ENCODE results near the gene AGBL4. TPM values are rescaled to one million over a fixed set of nuclear protein-coding genes. Genes with fewer than 3 reads are reported as not detected.

AGBL4 gene
- total RNA-seq, 1 donor from 2014 or later = 2.1 TPM

DNA sequence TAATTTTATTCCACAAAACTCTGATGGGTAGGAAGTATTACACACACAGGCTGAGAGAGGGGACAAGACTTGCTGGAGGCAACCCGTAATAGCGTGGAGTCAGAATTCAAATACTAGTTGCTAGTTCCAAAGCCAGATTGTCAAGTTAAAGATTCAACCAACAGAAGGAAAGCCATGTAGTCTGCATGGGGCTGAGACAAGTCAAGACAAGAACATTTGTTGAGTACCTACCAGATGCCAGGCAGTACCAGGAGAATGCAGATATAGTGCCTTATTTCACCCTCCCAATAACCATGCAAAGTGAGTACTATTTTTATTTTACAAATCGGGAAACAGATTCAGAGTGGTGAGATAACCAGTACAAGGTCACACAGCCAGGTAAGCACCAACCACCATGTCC lies 1441.3 kb downstream of the AGBL4 start:
- intact Hi-C loops (cut with DNase I) = no loop called here
- no peak for ATAC-seq
- TF ChIP-seq, protein P1, sequence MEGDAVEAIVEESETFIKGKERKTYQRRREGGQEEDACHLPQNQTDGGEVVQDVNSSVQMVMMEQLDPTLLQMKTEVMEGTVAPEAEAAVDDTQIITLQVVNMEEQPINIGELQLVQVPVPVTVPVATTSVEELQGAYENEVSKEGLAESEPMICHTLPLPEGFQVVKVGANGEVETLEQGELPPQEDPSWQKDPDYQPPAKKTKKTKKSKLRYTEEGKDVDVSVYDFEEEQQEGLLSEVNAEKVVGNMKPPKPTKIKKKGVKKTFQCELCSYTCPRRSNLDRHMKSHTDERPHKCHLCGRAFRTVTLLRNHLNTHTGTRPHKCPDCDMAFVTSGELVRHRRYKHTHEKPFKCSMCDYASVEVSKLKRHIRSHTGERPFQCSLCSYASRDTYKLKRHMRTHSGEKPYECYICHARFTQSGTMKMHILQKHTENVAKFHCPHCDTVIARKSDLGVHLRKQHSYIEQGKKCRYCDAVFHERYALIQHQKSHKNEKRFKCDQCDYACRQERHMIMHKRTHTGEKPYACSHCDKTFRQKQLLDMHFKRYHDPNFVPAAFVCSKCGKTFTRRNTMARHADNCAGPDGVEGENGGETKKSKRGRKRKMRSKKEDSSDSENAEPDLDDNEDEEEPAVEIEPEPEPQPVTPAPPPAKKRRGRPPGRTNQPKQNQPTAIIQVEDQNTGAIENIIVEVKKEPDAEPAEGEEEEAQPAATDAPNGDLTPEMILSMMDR (IDR thresholded peaks at IDR 0.05) = no peak
- Histone ChIP-seq H3K27ac (no peak overlapping the region), H3K4me1 (no peaks in the 10 kb centered on the region), H3K27me3 (ENCODE audit: low read depth) (no peaks in the 10 kb centered on the region), H3K4me3 (no peak overlapping the region), H3K36me3 (no peaks in the 10 kb centered on the region), H3K9me3 (no peaks in the 10 kb centered on the region)
- no peak for DNase-seq

DNA sequence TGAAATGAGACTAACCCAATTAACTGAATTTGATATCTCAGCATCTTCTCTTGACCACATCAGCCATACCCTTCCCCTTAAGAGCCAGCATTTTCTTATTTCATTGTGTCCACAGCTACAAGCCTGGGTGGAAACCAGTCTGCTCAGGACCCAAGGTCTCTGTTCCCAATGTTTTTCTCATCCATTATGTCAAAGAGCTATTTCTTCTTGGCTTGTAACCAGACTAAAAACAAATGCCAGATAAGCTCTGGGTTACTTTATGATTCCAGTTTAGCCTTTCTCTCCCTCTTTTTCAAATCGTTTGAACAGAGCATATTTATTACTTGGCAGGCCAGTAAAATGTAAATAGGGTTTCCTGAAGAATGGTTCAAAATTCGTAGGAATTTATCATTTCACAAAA lies 1442.5 kb downstream of the AGBL4 start:
- H3K27ac ChIP-seq = no peak overlapping the region
- no peaks in the 10 kb centered on the region for H3K27me3 ChIP-seq (ENCODE audit: low read depth)
- no peaks in the 10 kb centered on the region for H3K36me3 ChIP-seq
- intact Hi-C loops (cut with DNase I) = no loop called here
- DNase-seq = no peak
- no peak for ATAC-seq
- H3K4me1 ChIP-seq = no peaks in the 10 kb centered on the region
- no peaks in the 10 kb centered on the region for H3K9me3 ChIP-seq
- TF ChIP-seq, protein P1 (IDR thresholded peaks at IDR 0.05) = no peak
- no peak overlapping the region for H3K4me3 ChIP-seq

DNA sequence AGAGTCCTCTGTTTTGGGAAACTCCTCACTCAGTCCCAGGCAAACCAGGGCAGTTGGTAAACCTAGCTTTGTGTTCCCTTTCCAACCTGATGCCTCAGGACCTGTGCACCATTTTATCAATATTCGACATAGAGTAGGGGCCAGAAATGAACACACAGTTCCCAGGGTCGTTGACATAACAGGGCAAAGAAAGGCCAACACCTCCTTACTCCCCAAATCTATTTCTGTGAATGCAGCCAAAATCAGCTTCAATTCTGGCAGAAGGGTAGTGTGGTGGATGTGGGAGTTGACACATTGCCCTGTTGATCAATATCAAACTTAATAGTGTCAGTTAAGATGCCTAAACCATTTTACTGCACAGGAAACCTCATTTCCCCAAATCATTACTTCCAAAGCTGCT lies 1447.2 kb downstream of the AGBL4 start:
- no peak overlapping the region for H3K27ac ChIP-seq
- TF ChIP-seq, protein P1 (IDR thresholded peaks at IDR 0.05) = no peak
- peaks cover 14% of the 10 kb centered on the region for H3K4me1 ChIP-seq
- intact Hi-C loops (cut with DNase I) = no loop called here
- H3K4me3 ChIP-seq = no peak overlapping the region
- H3K9me3 ChIP-seq = no peaks in the 10 kb centered on the region
- H3K36me3 ChIP-seq = no peaks in the 10 kb centered on the region
- no peaks in the 10 kb centered on the region for H3K27me3 ChIP-seq (ENCODE audit: low read depth)
- ATAC-seq (no peak), DNase-seq (no peak)

DNA sequence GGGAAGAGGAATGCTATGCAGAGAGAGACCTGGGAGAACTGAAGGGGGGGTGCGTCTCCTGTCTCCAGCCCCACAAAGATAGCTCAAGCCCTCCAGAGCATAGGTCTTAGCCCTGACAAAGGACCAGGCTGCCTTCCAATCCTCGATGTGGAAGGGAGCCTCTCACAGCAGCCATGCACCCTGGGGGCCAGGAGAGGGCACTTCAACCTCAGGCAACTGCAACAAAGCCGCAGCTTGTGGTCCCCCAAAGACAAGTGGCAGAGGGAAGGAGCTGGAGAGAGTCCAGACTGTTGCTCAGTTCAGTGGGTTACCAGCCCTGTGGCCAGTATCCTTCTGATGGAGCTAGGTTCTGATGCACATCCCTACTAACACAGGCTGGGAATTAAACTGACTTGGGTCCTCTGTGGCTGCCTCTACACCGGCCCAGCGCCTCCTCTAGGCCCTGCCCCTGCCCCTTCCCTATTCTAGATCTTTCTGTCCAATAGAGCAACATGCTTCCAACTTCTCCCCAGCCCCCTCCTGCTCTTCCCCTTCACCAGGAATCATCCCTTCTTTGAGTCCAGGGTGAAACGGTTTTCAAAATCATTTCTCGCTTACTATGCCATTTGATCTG lies 1451.0 kb downstream of the AGBL4 start:
- peaks cover 15% of the 10 kb centered on the region for H3K4me1 ChIP-seq
- H3K36me3 ChIP-seq = no peaks in the 10 kb centered on the region
- intact Hi-C loops (cut with DNase I) = no loop called here
- ATAC-seq (peak; percentile 85 to 88), DNase-seq (peak; percentile 67)
- H3K27me3 ChIP-seq (ENCODE audit: low read depth) = no peaks in the 10 kb centered on the region
- no peaks in the 10 kb centered on the region for H3K9me3 ChIP-seq
- H3K27ac ChIP-seq = no peak overlapping the region
- TF ChIP-seq, protein P1 (IDR thresholded peaks at IDR 0.05) = peak; percentile 53
- no peak overlapping the region for H3K4me3 ChIP-seq

DNA sequence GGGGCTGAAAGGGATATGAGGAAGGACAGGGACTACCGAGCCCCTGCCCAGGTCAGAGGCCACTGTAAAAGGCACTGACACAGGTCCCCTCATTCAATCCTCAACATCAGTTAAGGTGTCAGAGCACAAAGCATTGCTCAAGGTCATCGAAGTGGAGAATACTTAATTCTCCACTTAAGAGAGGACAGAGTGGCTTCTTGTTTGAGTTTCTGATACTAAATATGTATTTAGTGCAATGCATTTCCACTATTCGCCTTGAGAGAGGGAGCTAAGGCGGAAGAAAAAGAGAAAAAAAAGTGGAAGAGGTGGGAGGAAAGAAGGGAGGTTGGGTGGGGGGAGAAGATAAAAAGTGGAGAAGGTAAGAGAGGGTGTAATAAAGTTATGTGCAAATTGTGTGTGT lies 1451.6 kb downstream of the AGBL4 start:
- intact Hi-C loops (cut with DNase I) = no loop called here
- no peaks in the 10 kb centered on the region for H3K27me3 ChIP-seq (ENCODE audit: low read depth)
- H3K9me3 ChIP-seq = no peaks in the 10 kb centered on the region
- no peak overlapping the region for H3K27ac ChIP-seq
- no peaks in the 10 kb centered on the region for H3K36me3 ChIP-seq
- H3K4me3 ChIP-seq = no peak overlapping the region
- H3K4me1 ChIP-seq = peaks cover 15% of the 10 kb centered on the region
- DNase-seq (no peak), ATAC-seq (peak; percentile 46 to 65)
- TF ChIP-seq, protein P1 (IDR thresholded peaks at IDR 0.05) = no peak
